Heart left ventricle (tissue), 16 donors: ENCODE measurements around the gene IL24. TPM values are rescaled to one million over a fixed set of nuclear protein-coding genes. Genes with fewer than 3 reads are reported as not detected.

Source experiments
- ATAC-seq, 4 donors: fragments of 200-7000 bp; cut with Tn5 transposase; one replicate each; pipeline ENCODE4 v1.9.1; 2020 to 2022; ENCODE audit warnings: moderate library complexity in 4 of 4, mild to moderate bottlenecking in 3 of 4, moderate number of reproducible peaks in 1 of 4
- DNase-seq, 5 donors: peaks; one replicate each; pipeline ENCODE4 v3.0.0-alpha.2; 2020
- H3K27ac ChIP-seq, 12 donors: fragments of 200-600 bp; sonication (generic) in 4 of 12; one replicate each; pipeline versions ENCODE4 v1.5.0 to v1.8.0; 2016 to 2022; ENCODE audit warnings: mild to moderate bottlenecking in 2 of 12
- H3K27me3 ChIP-seq, 9 donors: fragments of 200-600 bp; sonication (generic) in 2 of 9; one replicate each; pipeline versions ENCODE4 v1.5.1 to v1.8.0; 2016 to 2022; ENCODE audit warnings: mild to moderate bottlenecking in 3 of 9
- H3K36me3 ChIP-seq, 9 donors: fragments of 200-600 bp; sonication (generic) in 2 of 9; one replicate each; pipeline versions ENCODE4 v1.5.0 to v1.8.0; 2018 to 2022; ENCODE audit warnings: mild to moderate bottlenecking in 2 of 9
- H3K4me1 ChIP-seq, 12 donors: fragments of 200-600 bp; sonication (generic) in 4 of 12; one replicate each; pipeline versions ENCODE4 v1.5.0 to v1.8.0; 2016 to 2022; ENCODE audit warnings: mild to moderate bottlenecking in 3 of 12
- H3K4me3 ChIP-seq, 12 donors: fragments of 200-600 bp; sonication (generic) in 4 of 12; one replicate each; pipeline versions ENCODE4 v1.5.0 to v1.8.0; 2017 to 2022; ENCODE audit warnings: mild to moderate bottlenecking in 9 of 12, moderate library complexity in 4 of 12
- H3K9me3 ChIP-seq, 12 donors: fragments of 200-600 bp; sonication (generic) in 4 of 12; one replicate each; pipeline versions ENCODE4 v1.5.0 to v1.8.0; 2016 to 2022; ENCODE audit warnings: mild to moderate bottlenecking in 1 of 12
- POLR2A ChIP-seq, 2 donors: fragments of 450-650 bp; IDR thresholded peaks; one replicate each; pipeline ENCODE4 v1.6.1; 2017; ENCODE audit warnings: antibody characterized with exemption in 2 of 2, mild to moderate bottlenecking in 2 of 2, moderate library complexity in 2 of 2
- WGBS, 4 donors: extraction: QIAGEN DNeasy Blood & Tissue Kit in 2 of 4; methylation state at CpG; one replicate each; pipeline versions ENCODE4 v1.1.5 to v1.1.7; 2013 to 2018; 5-methylcytosine and 5-hydroxymethylcytosine counted together
- intact Hi-C, 10 donors: fragments of 100-400 bp; cut with DNase I; formaldehyde crosslinking; loops; one replicate each; pipeline versions ENCODE4 v1.11.1 to v1.14.2; 2022
- polyA plus RNA-seq, 2 donors: library from polyadenylated mRNA; stranded (reverse); fragments of 200-250 nt; gene quantifications; one replicate each; pipeline ENCODE4 v1.2.3, GENCODE V29; 2013
- total RNA-seq, 9 donors: library from RNA; depleted of rRNA in 2 of 9; stranded (reverse); fragments of >200 nt in 2 of 9; fragmentation: NEBNext Ultra II Directional in 3 of 9; extraction: Animal tissue kit (Norgen Biotek cat#: 25700) in 3 of 9; gene quantifications; one replicate each; pipeline versions ENCODE4 v1.1.0 to v1.2.4, GENCODE V29; 2016 to 2023
- TF ChIP-seq, protein P1 (sequence below), 12 donors: fragments of 200-600 bp; sonication (generic) in 4 of 12; IDR thresholded peaks; one replicate each; pipeline versions ENCODE4 v1.5.0 to v1.8.0; 2018 to 2022; ENCODE audit warnings: antibody characterized with exemption in 12 of 12, mild to moderate bottlenecking in 5 of 12
- donor health status: ischemic (EF 13 %, LVEDD 7.1; RV severe dilation, severe dysfunction).
- donor health status: healthy with polysubstance abuse.
- donor health status: DM: no; HTN: yes; CAD: no.
- donor health status: DM: no; HTN: no; CAD: no.
- donor health status: ischemic (EF 25% LVEDD 6.9; RV normal size, moderate dysfunction).
- donor health status: ischemic (EF 25% LVEDD 5.7; RV mildly dilated, moderate dysfunction).
- donor health status: healthy.
- donor health status: DM: yes; HTN: yes; CAD: no.
- donor health status: ischemic (EF 35%, LVEDD 5.7; RV mildly dilated, moderate dysfunction).
- donor health status: nonischemic (EF 11% LVEDD 7.7; RV severe dilation, severe dysfunction).
- donor health status: DM: yes; HTN: yes; CAD: no.
- donor health status: PGD.
- donor health status: ischemic (EF 29% LVEDD 5.4; RV normal size, mild dysfunction).
- donor health status: nonischemic (EF 23%, LVEDD 6.1; RV moderate dilation, normal function).

The IL24 gene
- total and polyA plus RNA-seq, 11 donors, result 1.6 TPM; not detected in 10

DNA sequence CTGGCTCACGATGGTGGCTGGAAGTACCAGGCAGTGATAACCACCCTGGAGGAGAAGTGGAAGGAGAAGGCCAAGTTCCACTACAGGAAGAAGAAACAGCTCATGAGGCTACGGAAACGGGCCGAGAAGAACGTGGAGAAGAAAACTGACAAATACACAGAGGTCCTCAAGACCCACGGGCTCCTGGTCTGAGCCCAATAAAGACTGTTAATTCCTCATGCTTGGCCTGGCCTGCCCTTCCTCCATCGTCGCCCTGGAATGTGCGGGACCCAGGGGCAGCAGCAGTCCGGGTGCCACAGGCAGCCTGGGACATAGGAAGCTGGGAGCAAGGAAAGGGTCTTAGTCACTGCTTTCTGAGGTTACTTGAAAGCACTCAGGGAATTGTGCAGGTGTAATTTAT lies 10.8 kb downstream of the IL24 start:
- DNase-seq, result no peak
- peaks cover 0 to 35% (median 17%) of the 10 kb centered on the region in 12 donors for H3K4me1 ChIP-seq
- peaks cover 0 to 28% (median 10%) of the 10 kb centered on the region in 9 donors for H3K27me3 ChIP-seq
- no peaks in the 10 kb centered on the region for H3K36me3 ChIP-seq
- H3K4me3 ChIP-seq, result no peak overlapping the region
- H3K9me3 ChIP-seq, result no peaks in the 10 kb centered on the region
- no peak overlapping the region for H3K27ac ChIP-seq
- WGBS, 4 donors, result 94 to 98% (median 96%) methylated on average over 10 of the region's 10 CpGs
- intact Hi-C loops, result loop anchor here in 2 of 10 donors (10.0 kb wide), 2 partner anchors 93 to 413 kb away; no protein-coding TSS in a partner anchor
- no peak for ATAC-seq
- TF ChIP-seq, protein P1, sequence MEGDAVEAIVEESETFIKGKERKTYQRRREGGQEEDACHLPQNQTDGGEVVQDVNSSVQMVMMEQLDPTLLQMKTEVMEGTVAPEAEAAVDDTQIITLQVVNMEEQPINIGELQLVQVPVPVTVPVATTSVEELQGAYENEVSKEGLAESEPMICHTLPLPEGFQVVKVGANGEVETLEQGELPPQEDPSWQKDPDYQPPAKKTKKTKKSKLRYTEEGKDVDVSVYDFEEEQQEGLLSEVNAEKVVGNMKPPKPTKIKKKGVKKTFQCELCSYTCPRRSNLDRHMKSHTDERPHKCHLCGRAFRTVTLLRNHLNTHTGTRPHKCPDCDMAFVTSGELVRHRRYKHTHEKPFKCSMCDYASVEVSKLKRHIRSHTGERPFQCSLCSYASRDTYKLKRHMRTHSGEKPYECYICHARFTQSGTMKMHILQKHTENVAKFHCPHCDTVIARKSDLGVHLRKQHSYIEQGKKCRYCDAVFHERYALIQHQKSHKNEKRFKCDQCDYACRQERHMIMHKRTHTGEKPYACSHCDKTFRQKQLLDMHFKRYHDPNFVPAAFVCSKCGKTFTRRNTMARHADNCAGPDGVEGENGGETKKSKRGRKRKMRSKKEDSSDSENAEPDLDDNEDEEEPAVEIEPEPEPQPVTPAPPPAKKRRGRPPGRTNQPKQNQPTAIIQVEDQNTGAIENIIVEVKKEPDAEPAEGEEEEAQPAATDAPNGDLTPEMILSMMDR (IDR thresholded peaks at IDR 0.05), result no peak
- TF ChIP-seq POLR2A (IDR thresholded peaks at IDR 0.05), result no peak

DNA sequence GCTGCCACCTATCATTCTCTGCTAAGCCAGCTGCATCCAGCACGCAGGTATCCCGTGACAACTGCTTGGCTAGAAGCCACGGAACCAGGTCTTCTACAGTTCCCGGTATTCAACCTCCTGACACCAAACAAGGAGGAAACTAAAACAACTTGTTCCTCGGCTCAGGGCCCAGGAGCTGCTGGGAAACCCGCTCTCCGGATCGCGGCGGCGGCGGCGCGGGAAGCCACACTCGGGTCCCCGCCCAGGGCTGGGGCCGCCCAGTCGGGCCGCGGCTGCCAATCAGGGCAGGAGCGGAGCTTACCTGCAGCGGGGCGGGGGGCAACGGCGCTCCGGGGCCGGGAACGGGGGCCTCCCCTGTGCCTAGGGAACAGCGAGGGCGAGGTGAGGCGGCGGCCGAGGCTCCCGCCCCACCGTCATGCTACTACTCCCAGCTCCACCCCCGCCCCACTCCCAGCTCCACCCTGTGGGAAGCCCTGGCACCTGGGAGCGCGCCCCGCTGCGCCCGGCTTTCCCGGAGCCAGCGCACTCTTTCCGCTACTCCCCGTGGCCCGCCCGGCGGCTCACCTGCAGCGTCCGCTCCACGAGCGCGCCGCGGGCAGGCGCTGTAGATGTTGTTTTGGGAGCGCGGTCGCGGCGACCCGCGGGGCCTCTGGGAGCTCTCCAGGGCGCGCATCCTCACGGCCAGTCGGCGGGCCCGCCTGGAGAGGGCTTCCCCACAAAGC lies 12.1 kb downstream of the IL24 start:
- intact Hi-C loops, result loop anchor here in 2 of 10 donors (10.0 kb wide), 2 partner anchors 95 to 415 kb away; no protein-coding TSS in a partner anchor
- 1 to 4% (median 1%) methylated on average over 19 to 69 of the region's 69 CpGs for WGBS, 4 donors
- peak; percentile 33 to 78 (median 62) for ATAC-seq
- no peaks in the 10 kb centered on the region for H3K9me3 ChIP-seq
- peaks cover 0 to 35% (median 14%) of the 10 kb centered on the region in 12 donors for H3K4me1 ChIP-seq
- DNase-seq, result peak; percentile 27 to 77 (median 54)
- H3K4me3 ChIP-seq, result peak overlapping the region; percentile 36 to 63 (median 56)
- H3K27ac ChIP-seq, result peak overlapping the region in 6 of 12 donors; percentile 22 to 58 (median 50)
- H3K36me3 ChIP-seq, result no peaks in the 10 kb centered on the region
- TF ChIP-seq, protein P1 (IDR thresholded peaks at IDR 0.05), result no peak
- TF ChIP-seq POLR2A (IDR thresholded peaks at IDR 0.05), result no peak
- H3K27me3 ChIP-seq, result peaks cover 0 to 28% (median 10%) of the 10 kb centered on the region in 9 donors

GRCh38 chr1:206909883-206910318 lies 12.7 kb downstream of the IL24 start:
- ATAC-seq, result peak in 2 of 4 donors; percentile 38 to 41
- Histone ChIP-seq H3K27ac (peak overlapping the region in 4 of 12 donors; percentile 22 to 58 (median 50)), H3K4me3 (peak overlapping the region; percentile 36 to 63 (median 56)), H3K36me3 (no peaks in the 10 kb centered on the region), H3K9me3 (no peaks in the 10 kb centered on the region), H3K4me1 (peaks cover 0 to 35% (median 11%) of the 10 kb centered on the region in 12 donors), H3K27me3 (peaks cover 0 to 28% (median 10%) of the 10 kb centered on the region in 9 donors)
- WGBS, 4 donors, result 23 to 31% (median 28%) methylated on average over 13 to 14 of the region's 14 CpGs
- no peak for TF ChIP-seq POLR2A (IDR thresholded peaks at IDR 0.05)
- TF ChIP-seq, protein P1 (IDR thresholded peaks at IDR 0.05), result no peak
- DNase-seq, result no peak
- intact Hi-C loops, result loop anchor here (2.0 to 10.0 kb wide), 21 partner anchors 43 to 425 kb away; partner anchors contain the start of genes EIF2D (in 3 of the 10) and IL20 (in 1 of the 10)

- no peak overlapping the region for H3K27ac ChIP-seq
- no peak overlapping the region for H3K4me3 ChIP-seq
- intact Hi-C loops, result loop anchor here (1.0 to 10.0 kb wide), 21 partner anchors 44 to 426 kb away; partner anchors contain the start of genes EIF2D (in 3 of the 10), DYRK3 (in 1 of the 10) and IL20 (in 1 of the 10)
- peaks cover 0 to 25% (median 11%) of the 10 kb centered on the region in 12 donors for H3K4me1 ChIP-seq
- H3K9me3 ChIP-seq, result no peaks in the 10 kb centered on the region
- H3K27me3 ChIP-seq, result peaks cover 0 to 28% (median 10%) of the 10 kb centered on the region in 9 donors
- WGBS, 4 donors, result 0 to 5% (median 1%) methylated on average over 1 of the region's 1 CpG
- no peaks in the 10 kb centered on the region for H3K36me3 ChIP-seq
- peak in 2 of 4 donors; percentile 57 to 61 for ATAC-seq
- no peak for DNase-seq
- TF ChIP-seq, protein P1 (IDR thresholded peaks at IDR 0.05), result peak; percentile 80 to 95 (median 91)
- no peak for TF ChIP-seq POLR2A (IDR thresholded peaks at IDR 0.05)
These were observed 13.9 kb downstream of the IL24 start for GRCh38 chr1:206911064-206911663.
